Frontal cortex (tissue), 4 donors: ENCODE data around the gene EFEMP2. TPM values are rescaled to one million over a fixed set of nuclear protein-coding genes. Genes with fewer than 3 reads are reported as not detected.
"Not testable (repeated sequence)": the region's sequence is repeated elsewhere in the genome, so short reads cannot be mapped to it uniquely, and the experiment has no call there.

ENCODE experiments used
- DNase-seq, 2 donors: peaks; one replicate each; pipeline ENCODE4 v3.0.0; 2012; ENCODE audit warnings: low spot score in 2 of 2
- FAIRE-seq: peaks from 2 replicates; lab custom pipeline; 2012; peaks lifted over from hg19 to GRCh38; lab: Jason Lieb, UNC
- total RNA-seq: library from RNA; depleted of rRNA; stranded (reverse); fragments of >200 nt; gene quantifications from one replicate; pipeline ENCODE4 v1.2.3, GENCODE V29; 2014
- donor health status: control.
- donor health status: control.
- donor health status: control.

Gene EFEMP2
- total RNA-seq, 1 donor from 2014 or later, result 13.0 TPM

DNA sequence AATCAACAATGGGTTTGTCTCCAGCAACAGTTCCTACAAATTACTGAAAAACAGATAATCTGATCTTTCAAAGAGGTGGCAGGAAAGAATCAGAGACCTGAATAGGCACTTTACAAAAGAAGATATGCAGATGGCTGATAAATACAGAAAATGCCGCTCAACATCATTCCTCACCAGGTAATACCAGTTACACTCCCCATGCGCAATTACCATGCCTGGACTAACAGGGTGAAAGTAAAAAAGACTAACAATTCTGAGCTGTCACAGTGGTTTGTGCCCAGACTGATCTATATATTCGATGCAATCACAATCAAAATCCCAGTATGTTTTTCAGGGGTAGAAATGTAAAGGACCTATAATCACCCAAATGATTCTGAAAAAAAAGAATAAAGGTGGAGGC, 28.8 kb downstream of the EFEMP2 start:
- no peak for FAIRE-seq
- DNase-seq, result no peak

GRCh38 chr11:65842144-65842543, 30.5 kb downstream of the EFEMP2 start:
- DNase-seq (no peak), FAIRE-seq (no peak)

- FAIRE-seq, result no peak
Observed at GRCh38 chr11:65834202-65834601, 38.4 kb downstream of the EFEMP2 start.

GRCh38 chr11:65833297-65834030, 39.1 kb downstream of the EFEMP2 start, which contains the start of gene SNX32:
TSS of gene SNX32 (plus strand) at chr11:65833963. CDS start at chr11:65834066, 103 bp downstream.
- FAIRE-seq (peak; percentile 39), DNase-seq (peak; percentile 97 to 99)

More at GRCh38 chr11:65834202-65834601, 38.4 kb downstream of the EFEMP2 start:
- DNase-seq, result no peak

DNA sequence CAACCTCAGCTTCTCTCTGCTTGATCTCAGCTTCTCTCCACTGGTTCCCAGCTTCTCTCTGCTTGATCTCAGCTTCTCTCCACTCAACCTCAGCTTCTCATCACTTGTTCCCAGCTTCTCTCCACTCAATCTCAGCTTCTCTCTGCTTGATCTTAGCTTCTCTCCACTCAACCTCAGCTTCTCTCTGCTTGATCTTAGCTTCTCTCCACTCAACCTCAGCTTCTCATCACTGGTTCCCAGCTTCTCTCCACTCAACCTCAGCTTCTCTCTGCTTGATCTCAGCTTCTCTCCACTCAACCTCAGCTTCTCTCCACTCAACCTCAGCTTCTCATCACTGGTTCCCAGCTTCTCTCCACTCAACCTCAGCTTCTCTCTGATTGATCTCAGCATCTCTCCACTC, 40.4 kb downstream of the EFEMP2 start:
- FAIRE-seq, result not testable (repeated sequence)

DNA sequence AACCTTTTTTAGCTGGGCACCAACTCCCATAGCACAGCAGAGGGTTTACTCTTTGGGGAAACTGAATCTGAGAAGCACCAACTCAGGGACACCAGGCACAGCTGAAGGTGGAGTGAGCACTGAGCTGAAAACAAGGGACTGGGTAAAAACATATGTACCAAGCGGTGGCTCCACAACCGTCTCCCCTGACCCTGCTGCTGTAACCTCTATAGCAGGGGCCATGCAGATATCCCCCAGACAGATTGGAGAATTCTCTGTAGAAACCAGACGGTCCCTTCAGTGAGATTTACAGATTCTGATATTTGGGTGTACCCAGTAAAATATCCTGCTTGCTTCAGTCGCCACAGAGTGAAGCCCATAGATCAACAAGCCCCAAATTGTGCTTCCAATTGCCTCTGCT, 43.1 kb downstream of the EFEMP2 start:
- FAIRE-seq, result no peak
- DNase-seq, result no peak

More for the DNA sequence above, 40.4 kb downstream of the EFEMP2 start:
- DNase-seq, result not testable (repeated sequence)

GRCh38 chr11:65826984-65827735, 45.4 kb downstream of the EFEMP2 start:
- FAIRE-seq (no peak), DNase-seq (no peak)

DNA sequence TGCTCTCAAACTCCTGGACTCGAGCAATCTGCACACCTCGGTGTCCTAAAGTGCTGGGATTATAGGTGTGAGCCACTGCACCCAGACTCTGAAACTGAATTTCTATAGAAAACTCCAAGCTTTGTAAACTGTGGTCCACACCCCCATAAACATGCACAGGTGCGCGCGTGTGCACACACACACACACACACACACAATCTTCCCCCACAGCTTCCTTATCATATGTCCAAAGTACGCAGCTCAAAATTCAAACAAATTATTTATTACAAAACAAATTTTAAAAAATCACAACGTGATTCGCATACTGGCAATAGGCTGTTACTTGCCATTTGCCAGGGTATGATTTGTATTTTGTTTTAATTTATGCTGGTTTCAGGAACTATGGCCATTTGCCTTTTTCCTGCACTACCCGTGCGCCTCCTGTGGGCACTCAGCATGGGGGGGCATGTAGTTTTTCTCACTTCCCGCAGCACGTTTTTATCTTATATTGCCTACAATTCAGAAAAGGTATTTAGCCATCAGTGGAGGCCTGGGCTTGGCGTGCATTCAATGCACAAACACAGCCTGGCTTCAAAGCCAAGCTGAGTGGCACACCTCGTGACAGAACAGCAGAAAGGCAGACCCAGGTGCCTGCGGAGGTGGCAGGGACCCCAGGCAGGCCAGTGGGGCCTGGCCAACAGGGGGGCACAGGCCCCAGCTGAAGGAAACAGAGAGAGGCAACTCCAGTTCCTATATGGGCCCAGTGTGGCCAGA, 49.6 kb downstream of the EFEMP2 start:
- FAIRE-seq (no peak), DNase-seq (no peak)

- DNase-seq (no peak), FAIRE-seq (no peak)
Observed at GRCh38 chr11:65821107-65821506, 51.5 kb downstream of the EFEMP2 start.

DNA sequence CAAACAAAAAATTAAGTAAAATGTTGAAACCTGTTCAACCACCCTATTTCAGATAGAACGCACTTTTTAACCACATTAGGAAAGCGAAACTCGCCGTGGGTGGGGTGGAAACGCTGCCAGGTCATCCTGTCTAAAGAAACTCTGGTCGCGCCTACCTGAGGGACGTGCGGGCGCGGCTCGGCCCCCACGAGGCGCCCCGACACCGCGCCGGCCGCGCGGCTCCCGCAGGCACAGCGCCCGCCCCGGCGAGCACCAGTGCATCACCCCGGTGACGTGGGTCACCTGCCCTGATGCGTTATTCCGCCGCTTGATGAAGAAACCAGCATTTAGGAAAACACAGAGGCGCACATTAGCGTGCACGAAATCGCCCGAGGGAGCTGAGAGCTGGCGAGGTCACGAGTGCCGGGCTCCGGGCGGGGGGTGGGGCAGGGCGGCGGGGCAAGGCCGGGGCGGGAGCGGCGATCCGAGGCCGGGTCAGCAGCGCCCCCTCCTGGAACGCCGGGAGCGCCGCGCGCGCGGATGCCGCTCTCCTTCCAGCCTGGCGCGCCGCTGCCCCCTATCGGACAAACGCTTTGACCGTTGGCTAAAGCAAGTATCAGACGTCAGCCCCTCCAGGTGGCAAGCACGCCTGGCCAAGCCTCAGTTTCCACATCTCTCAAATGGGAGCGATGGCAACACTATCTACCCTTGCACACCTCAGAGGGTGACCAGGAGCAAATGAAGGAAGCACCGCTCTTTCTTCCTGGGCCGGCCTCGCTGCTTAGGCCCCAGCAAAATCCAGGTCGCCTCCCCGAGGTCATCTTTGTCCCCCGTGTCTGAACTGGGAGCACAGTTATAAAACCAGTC, 54.5 kb downstream of the EFEMP2 start:
- DNase-seq (peak; percentile 97), FAIRE-seq (no peak)

GRCh38 chr11:65817312-65817834, 55.2 kb downstream of the EFEMP2 start:
- DNase-seq (no peak), FAIRE-seq (no peak)

GRCh38 chr11:65816696-65817095, 55.9 kb downstream of the EFEMP2 start:
- DNase-seq, result no peak

More at GRCh38 chr11:65816696-65817095, 55.9 kb downstream of the EFEMP2 start:
- FAIRE-seq, result no peak

Other genes starting within 250 kb of the EFEMP2 start
- 3.7 TPM for gene SIPA1, start 234.7 kb downstream of the EFEMP2 start, total RNA-seq
- 16.3 TPM for gene RELA, start 209.9 kb downstream of the EFEMP2 start, total RNA-seq
- 61.1 TPM for gene KAT5, start 160.5 kb downstream of the EFEMP2 start, total RNA-seq
- 9.4 TPM for gene RNASEH2C, start 152.0 kb downstream of the EFEMP2 start, total RNA-seq
- gene AP5B1, start 91.8 kb downstream of the EFEMP2 start, total RNA-seq, result 4.1 TPM
- under 0.01 TPM for gene OVOL1, start 85.7 kb downstream of the EFEMP2 start, total RNA-seq
- gene SNX32, start 38.8 kb downstream of the EFEMP2 start, total RNA-seq, result 6.1 TPM
- gene CFL1, start 14.6 kb downstream of the EFEMP2 start, total RNA-seq, result 613 TPM
- gene MUS81, start 12.4 kb downstream of the EFEMP2 start, total RNA-seq, result 42.8 TPM
- not detected for gene CTSW, start 7.0 kb upstream of the EFEMP2 start, total RNA-seq
- gene FIBP, start 15.7 kb upstream of the EFEMP2 start, total RNA-seq, result 154 TPM
- 12.2 TPM for gene CCDC85B, start 17.9 kb upstream of the EFEMP2 start, total RNA-seq
- gene FOSL1, start 27.6 kb upstream of the EFEMP2 start, total RNA-seq, result not detected
- gene C11orf68, start 46.3 kb upstream of the EFEMP2 start, total RNA-seq, result 11.8 TPM
- gene DRAP1, start 46.6 kb upstream of the EFEMP2 start, total RNA-seq, result 113 TPM
- gene TSGA10IP, start 72.7 kb upstream of the EFEMP2 start, total RNA-seq, result not detected
- 44.8 TPM for gene SART1, start 88.9 kb upstream of the EFEMP2 start, total RNA-seq
- 22.0 TPM for gene EIF1AD, start 129.4 kb upstream of the EFEMP2 start, total RNA-seq
- gene BANF1, start 129.7 kb upstream of the EFEMP2 start, total RNA-seq, result 25.3 TPM
- not detected for gene CST6, start 139.2 kb upstream of the EFEMP2 start, total RNA-seq
- gene CATSPER1, start 153.7 kb upstream of the EFEMP2 start, total RNA-seq, result not detected
- gene GAL3ST3, start 176.4 kb upstream of the EFEMP2 start, total RNA-seq, result 10.6 TPM
- 90.9 TPM for gene SF3B2, start 179.6 kb upstream of the EFEMP2 start, total RNA-seq
- gene PACS1, start 197.5 kb upstream of the EFEMP2 start, total RNA-seq, result 29.3 TPM